ENCODE measurements around the gene CCDC18.

Gene CCDC18

GRCh38 chr1:93140106-93140505, 40.4 kb upstream of the CCDC18 start:
- Histone ChIP-seq H3K4me3 (ENCODE audit: low read length in 2 of 2) (no peak overlapping the region), H3K79me1 (ENCODE audit: low read depth, low read length) (peaks cover 3% of the 10 kb centered on the region), H3K4me1 (ENCODE audit: control insufficient read depth in 2 of 2, insufficient read depth in 1 of 2, low read depth in 1 of 2, low read length in 2 of 2) (no peaks in the 10 kb centered on the region), H2BK12ac (ENCODE audit: low read length) (no peak overlapping the region), H2BK15ac (ENCODE audit: low read length) (no peak overlapping the region), H3K9ac (ENCODE audit: low read depth, low read length, poor library complexity) (no peak overlapping the region), H3K9me3 (replicated peaks in 1 of 2; ENCODE audit: control insufficient read depth in 2 of 2, insufficient read depth in 1 of 2, low read depth in 1 of 2, low read length in 2 of 2) (no peaks in the 10 kb centered on the region), H3K27me3 (ENCODE audit: control insufficient read depth in 3 of 3, insufficient read depth in 3 of 3, low read depth in 1 of 3, low read length in 3 of 3) (no peaks in the 10 kb centered on the region), H2AK5ac (ENCODE audit: low read depth, low read length) (no peak overlapping the region), H3K4ac (ENCODE audit: low read length) (no peak overlapping the region), H3K36me3 (replicated peaks in 1 of 2; ENCODE audit: control insufficient read depth in 2 of 2, insufficient read depth in 2 of 2, low read length in 2 of 2) (peaks cover 7 to 82% of the 10 kb centered on the region in 2 donors), H2BK120ac (ENCODE audit: low read depth, low read length) (no peak overlapping the region), H2BK5ac (ENCODE audit: low read length) (no peak overlapping the region), H4K91ac (ENCODE audit: low read depth, low read length, poor library complexity) (no peak overlapping the region), H3K23ac (ENCODE audit: low read depth, low read length, poor library complexity) (no peak overlapping the region), H4K8ac (ENCODE audit: low read depth, low read length) (no peak overlapping the region), H3K27ac (replicated peaks; ENCODE audit: low read length) (no peak overlapping the region), H2AFZ (ENCODE audit: low read length) (no peak overlapping the region), H3K4me2 (ENCODE audit: insufficient read depth, low read length, poor library complexity, severe bottlenecking) (no peak overlapping the region), H3K18ac (ENCODE audit: low read length) (no peak overlapping the region), H3K14ac (ENCODE audit: low read length) (no peak overlapping the region)
- no peak for DNase-seq (ENCODE audit: low spot score)
- WGBS, 2 donors (ENCODE audit: extremely low coverage in 2 of 2, insufficient read length in 2 of 2, insufficient replicate concordance in 1 of 2): no CpG with 5 or more reads among the region's 1 CpG

- H3K27me3 ChIP-seq (ENCODE audit: control insufficient read depth in 3 of 3, insufficient read depth in 3 of 3, low read depth in 1 of 3, low read length in 3 of 3): no peaks in the 10 kb centered on the region
- H3K4ac ChIP-seq (ENCODE audit: low read length): no peak overlapping the region
- H2BK5ac ChIP-seq (ENCODE audit: low read length): no peak overlapping the region
- no peak for DNase-seq (ENCODE audit: low spot score)
- H3K23ac ChIP-seq (ENCODE audit: low read depth, low read length, poor library complexity): no peak overlapping the region
- H3K4me1 ChIP-seq (ENCODE audit: control insufficient read depth in 2 of 2, insufficient read depth in 1 of 2, low read depth in 1 of 2, low read length in 2 of 2): no peaks in the 10 kb centered on the region
- no peak overlapping the region for H3K14ac ChIP-seq (ENCODE audit: low read length)
- no peak overlapping the region for H4K8ac ChIP-seq (ENCODE audit: low read depth, low read length)
- no peak overlapping the region for H3K27ac ChIP-seq (replicated peaks; ENCODE audit: low read length)
- WGBS, 2 donors (ENCODE audit: extremely low coverage in 2 of 2, insufficient read length in 2 of 2, insufficient replicate concordance in 1 of 2): 100% methylated on average over 1 of the region's 2 CpGs; no CpG with 5 or more reads in 1 of the 2 donors
- H2AFZ ChIP-seq (ENCODE audit: low read length): no peak overlapping the region
- no peak overlapping the region for H3K18ac ChIP-seq (ENCODE audit: low read length)
- no peak overlapping the region for H3K4me2 ChIP-seq (ENCODE audit: insufficient read depth, low read length, poor library complexity, severe bottlenecking)
- no peak overlapping the region for H3K9ac ChIP-seq (ENCODE audit: low read depth, low read length, poor library complexity)
- peaks cover 0 to 61% of the 10 kb centered on the region in 2 donors for H3K36me3 ChIP-seq (replicated peaks in 1 of 2; ENCODE audit: control insufficient read depth in 2 of 2, insufficient read depth in 2 of 2, low read length in 2 of 2)
- H3K4me3 ChIP-seq (ENCODE audit: low read length in 2 of 2): no peak overlapping the region
- H4K91ac ChIP-seq (ENCODE audit: low read depth, low read length, poor library complexity): no peak overlapping the region
- H3K79me1 ChIP-seq (ENCODE audit: low read depth, low read length): peaks cover 3% of the 10 kb centered on the region
- H2BK12ac ChIP-seq (ENCODE audit: low read length): no peak overlapping the region
- no peak overlapping the region for H2BK120ac ChIP-seq (ENCODE audit: low read depth, low read length)
- no peak overlapping the region for H2AK5ac ChIP-seq (ENCODE audit: low read depth, low read length)
- H3K9me3 ChIP-seq (replicated peaks in 1 of 2; ENCODE audit: control insufficient read depth in 2 of 2, insufficient read depth in 1 of 2, low read depth in 1 of 2, low read length in 2 of 2): no peaks in the 10 kb centered on the region
- no peak overlapping the region for H2BK15ac ChIP-seq (ENCODE audit: low read length)
Measured at GRCh38 chr1:93142161-93142560, 38.4 kb upstream of the CCDC18 start.

GRCh38 chr1:93143136-93143535, 37.4 kb upstream of the CCDC18 start:
- no peaks in the 10 kb centered on the region for H3K9me3 ChIP-seq (replicated peaks in 1 of 2; ENCODE audit: control insufficient read depth in 2 of 2, insufficient read depth in 1 of 2, low read depth in 1 of 2, low read length in 2 of 2)
- no peak overlapping the region for H2AFZ ChIP-seq (ENCODE audit: low read length)
- no peak overlapping the region for H4K91ac ChIP-seq (ENCODE audit: low read depth, low read length, poor library complexity)
- H2BK12ac ChIP-seq (ENCODE audit: low read length): no peak overlapping the region
- no peak overlapping the region for H2BK5ac ChIP-seq (ENCODE audit: low read length)
- WGBS, 2 donors (ENCODE audit: extremely low coverage in 2 of 2, insufficient read length in 2 of 2, insufficient replicate concordance in 1 of 2): no CpG with 5 or more reads among the region's 1 CpG
- H3K23ac ChIP-seq (ENCODE audit: low read depth, low read length, poor library complexity): no peak overlapping the region
- no peak for DNase-seq (ENCODE audit: low spot score)
- no peaks in the 10 kb centered on the region for H3K4me1 ChIP-seq (ENCODE audit: control insufficient read depth in 2 of 2, insufficient read depth in 1 of 2, low read depth in 1 of 2, low read length in 2 of 2)
- H3K18ac ChIP-seq (ENCODE audit: low read length): no peak overlapping the region
- no peak overlapping the region for H3K9ac ChIP-seq (ENCODE audit: low read depth, low read length, poor library complexity)
- H3K27ac ChIP-seq (replicated peaks; ENCODE audit: low read length): no peak overlapping the region
- H2BK15ac ChIP-seq (ENCODE audit: low read length): no peak overlapping the region
- H2AK5ac ChIP-seq (ENCODE audit: low read depth, low read length): no peak overlapping the region
- H3K4ac ChIP-seq (ENCODE audit: low read length): no peak overlapping the region
- H4K8ac ChIP-seq (ENCODE audit: low read depth, low read length): no peak overlapping the region
- no peak overlapping the region for H3K4me3 ChIP-seq (ENCODE audit: low read length in 2 of 2)
- H3K79me1 ChIP-seq (ENCODE audit: low read depth, low read length): peaks cover 3% of the 10 kb centered on the region
- no peak overlapping the region for H3K4me2 ChIP-seq (ENCODE audit: insufficient read depth, low read length, poor library complexity, severe bottlenecking)
- no peak overlapping the region for H3K14ac ChIP-seq (ENCODE audit: low read length)
- H2BK120ac ChIP-seq (ENCODE audit: low read depth, low read length): no peak overlapping the region
- H3K27me3 ChIP-seq (ENCODE audit: control insufficient read depth in 3 of 3, insufficient read depth in 3 of 3, low read depth in 1 of 3, low read length in 3 of 3): no peaks in the 10 kb centered on the region
- peaks cover 0 to 56% of the 10 kb centered on the region in 2 donors for H3K36me3 ChIP-seq (replicated peaks in 1 of 2; ENCODE audit: control insufficient read depth in 2 of 2, insufficient read depth in 2 of 2, low read length in 2 of 2)

GRCh38 chr1:93143769-93144168, 36.8 kb upstream of the CCDC18 start:
- Histone ChIP-seq H2AK5ac (ENCODE audit: low read depth, low read length) (no peak overlapping the region), H3K9me3 (replicated peaks in 1 of 2; ENCODE audit: control insufficient read depth in 2 of 2, insufficient read depth in 1 of 2, low read depth in 1 of 2, low read length in 2 of 2) (no peaks in the 10 kb centered on the region), H3K79me1 (ENCODE audit: low read depth, low read length) (peaks cover 3% of the 10 kb centered on the region), H3K9ac (ENCODE audit: low read depth, low read length, poor library complexity) (no peak overlapping the region), H3K23ac (ENCODE audit: low read depth, low read length, poor library complexity) (no peak overlapping the region), H4K91ac (ENCODE audit: low read depth, low read length, poor library complexity) (no peak overlapping the region), H2BK12ac (ENCODE audit: low read length) (no peak overlapping the region), H2BK5ac (ENCODE audit: low read length) (no peak overlapping the region), H3K4ac (ENCODE audit: low read length) (no peak overlapping the region), H3K27ac (replicated peaks; ENCODE audit: low read length) (no peak overlapping the region), H3K27me3 (ENCODE audit: control insufficient read depth in 3 of 3, insufficient read depth in 3 of 3, low read depth in 1 of 3, low read length in 3 of 3) (no peaks in the 10 kb centered on the region), H3K14ac (ENCODE audit: low read length) (no peak overlapping the region), H2BK120ac (ENCODE audit: low read depth, low read length) (no peak overlapping the region), H4K8ac (ENCODE audit: low read depth, low read length) (no peak overlapping the region), H3K4me3 (ENCODE audit: low read length in 2 of 2) (no peak overlapping the region), H2BK15ac (ENCODE audit: low read length) (no peak overlapping the region), H3K4me1 (ENCODE audit: control insufficient read depth in 2 of 2, insufficient read depth in 1 of 2, low read depth in 1 of 2, low read length in 2 of 2) (no peaks in the 10 kb centered on the region), H3K18ac (ENCODE audit: low read length) (no peak overlapping the region), H2AFZ (ENCODE audit: low read length) (no peak overlapping the region), H3K36me3 (replicated peaks in 1 of 2; ENCODE audit: control insufficient read depth in 2 of 2, insufficient read depth in 2 of 2, low read length in 2 of 2) (peaks cover 0 to 56% of the 10 kb centered on the region in 2 donors), H3K4me2 (ENCODE audit: insufficient read depth, low read length, poor library complexity, severe bottlenecking) (no peak overlapping the region)
- no CpG with 5 or more reads among the region's 4 CpGs for whole genome bisulfite sequencing, 2 donors (ENCODE audit: extremely low coverage in 2 of 2, insufficient read length in 2 of 2, insufficient replicate concordance in 1 of 2)
- DNase-seq (ENCODE audit: low spot score): no peak
